SK-N-SH treated with all-trans-retinoic acid at 6 μM for 48 hours (cell line): Measurements from ENCODE around the gene UBE2L3.

Source experiments
- BACH2 ChIP-seq: fragments of 250-450 bp; sonication (Bioruptor Pico); IDR thresholded peaks from 2 replicates; pipeline ENCODE4 v1.9.0; 2021; ENCODE audit warnings: mild to moderate bottlenecking, borderline replicate concordance
- GLIS3 ChIP-seq: fragments of 250-450 bp; sonication (Bioruptor Pico); IDR thresholded peaks from 2 replicates; pipeline ENCODE4 v1.5.0; 2020; ENCODE audit warnings: mild to moderate bottlenecking, moderate library complexity
- RARB ChIP-seq: fragments of 250-450 bp; sonication (Bioruptor Pico); IDR thresholded peaks from 2 replicates; pipeline ENCODE4 v1.8.0; 2021; ENCODE audit warnings: mild to moderate bottlenecking, moderate library complexity
- SNAI2 ChIP-seq: fragments of 250-450 bp; sonication (Bioruptor Pico); IDR thresholded peaks from 2 replicates; pipeline ENCODE4 v1.5.0; 2020; ENCODE audit warnings: mild to moderate bottlenecking, moderate library complexity
- TOX ChIP-seq: fragments of 250-450 bp; sonication (Bioruptor Pico); IDR thresholded peaks from 2 replicates; pipeline ENCODE4 v1.8.0; 2021; ENCODE audit warnings: mild to moderate bottlenecking, moderate library complexity, borderline replicate concordance
- ZC3H10 ChIP-seq: fragments of 250-450 bp; sonication (Bioruptor Pico); IDR thresholded peaks from 2 replicates; pipeline ENCODE4 v1.5.1; 2021; ENCODE audit warnings: mild to moderate bottlenecking, moderate library complexity
- ZFP30 ChIP-seq: fragments of 450-650 bp; formaldehyde crosslinking; IDR thresholded peaks from 2 replicates; pipeline ENCODE4 v1.5.0; 2022; ENCODE audit warnings: mild to moderate bottlenecking, moderate library complexity
- ZNF565 ChIP-seq: fragments of 450-650 bp; formaldehyde crosslinking; conservative IDR thresholded peaks from 2 replicates; pipeline ENCODE4 v1.5.0; 2020; ENCODE audit warnings: low read depth, mild to moderate bottlenecking, moderate library complexity
- ZNF8 ChIP-seq: fragments of 450-650 bp; formaldehyde crosslinking; IDR thresholded peaks from 2 replicates; pipeline ENCODE4 v1.5.0; 2020; ENCODE audit warnings: mild to moderate bottlenecking, moderate library complexity
- TF ChIP-seq, protein P1 (sequence below): fragments of 250-450 bp; sonication (Bioruptor Pico); IDR thresholded peaks from 2 replicates; pipeline ENCODE4 v1.5.1; 2020; ENCODE audit warnings: low read depth, mild to moderate bottlenecking, moderate library complexity
- TF ChIP-seq, protein P2 (sequence below): fragments of 250-450 bp; sonication (Bioruptor Pico); IDR thresholded peaks from 2 replicates; pipeline ENCODE4 v1.8.0; 2020; ENCODE audit warnings: mild to moderate bottlenecking, moderate library complexity, borderline replicate concordance
- TF ChIP-seq, protein P3 (sequence below): fragments of 250-450 bp; sonication (Bioruptor Pico); IDR thresholded peaks from 2 replicates; pipeline ENCODE4 v1.5.1; 2021; ENCODE audit warnings: mild to moderate bottlenecking, moderate library complexity
- TF ChIP-seq, protein P4 (sequence below): fragments of 250-450 bp; sonication (Bioruptor Pico); IDR thresholded peaks from 2 replicates; pipeline ENCODE4 v1.5.0; 2020; ENCODE audit warnings: mild to moderate bottlenecking, moderate library complexity

DNA sequence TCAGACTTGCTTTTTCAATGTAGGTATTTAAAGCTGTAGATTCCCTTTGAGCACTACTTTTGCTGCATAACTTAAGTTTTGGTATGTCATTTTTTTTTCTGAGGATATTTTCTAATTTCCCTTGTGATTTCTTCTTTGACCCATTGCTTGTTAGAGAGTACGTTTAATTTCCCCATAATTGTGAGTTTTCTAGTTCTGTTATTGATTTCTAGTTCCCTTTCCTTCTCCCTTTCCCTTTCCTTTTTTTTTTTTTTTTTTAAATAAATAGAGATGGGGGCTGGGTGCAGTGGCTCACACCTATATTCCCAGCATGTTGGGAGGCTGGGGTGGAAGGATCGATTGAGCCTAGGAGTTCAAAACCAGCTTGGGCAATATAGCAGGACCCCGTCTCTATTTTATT, 30.8 kb downstream of the UBE2L3 start:
- no peak for TF ChIP-seq RARB
- TF ChIP-seq, protein P1, sequence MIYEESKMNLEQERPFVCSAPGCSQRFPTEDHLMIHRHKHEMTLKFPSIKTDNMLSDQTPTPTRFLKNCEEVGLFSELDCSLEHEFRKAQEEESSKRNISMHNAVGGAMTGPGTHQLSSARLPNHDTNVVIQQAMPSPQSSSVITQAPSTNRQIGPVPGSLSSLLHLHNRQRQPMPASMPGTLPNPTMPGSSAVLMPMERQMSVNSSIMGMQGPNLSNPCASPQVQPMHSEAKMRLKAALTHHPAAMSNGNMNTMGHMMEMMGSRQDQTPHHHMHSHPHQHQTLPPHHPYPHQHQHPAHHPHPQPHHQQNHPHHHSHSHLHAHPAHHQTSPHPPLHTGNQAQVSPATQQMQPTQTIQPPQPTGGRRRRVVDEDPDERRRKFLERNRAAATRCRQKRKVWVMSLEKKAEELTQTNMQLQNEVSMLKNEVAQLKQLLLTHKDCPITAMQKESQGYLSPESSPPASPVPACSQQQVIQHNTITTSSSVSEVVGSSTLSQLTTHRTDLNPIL (CRISPR knock-in tag) = no peak
- TF ChIP-seq BACH2 (CRISPR knock-in tag) = no peak
- no peak for TF ChIP-seq TOX (CRISPR knock-in tag)
- no peak for TF ChIP-seq ZNF8 (CRISPR knock-in tag)
- TF ChIP-seq ZFP30 = no peak
- TF ChIP-seq, protein P2, sequence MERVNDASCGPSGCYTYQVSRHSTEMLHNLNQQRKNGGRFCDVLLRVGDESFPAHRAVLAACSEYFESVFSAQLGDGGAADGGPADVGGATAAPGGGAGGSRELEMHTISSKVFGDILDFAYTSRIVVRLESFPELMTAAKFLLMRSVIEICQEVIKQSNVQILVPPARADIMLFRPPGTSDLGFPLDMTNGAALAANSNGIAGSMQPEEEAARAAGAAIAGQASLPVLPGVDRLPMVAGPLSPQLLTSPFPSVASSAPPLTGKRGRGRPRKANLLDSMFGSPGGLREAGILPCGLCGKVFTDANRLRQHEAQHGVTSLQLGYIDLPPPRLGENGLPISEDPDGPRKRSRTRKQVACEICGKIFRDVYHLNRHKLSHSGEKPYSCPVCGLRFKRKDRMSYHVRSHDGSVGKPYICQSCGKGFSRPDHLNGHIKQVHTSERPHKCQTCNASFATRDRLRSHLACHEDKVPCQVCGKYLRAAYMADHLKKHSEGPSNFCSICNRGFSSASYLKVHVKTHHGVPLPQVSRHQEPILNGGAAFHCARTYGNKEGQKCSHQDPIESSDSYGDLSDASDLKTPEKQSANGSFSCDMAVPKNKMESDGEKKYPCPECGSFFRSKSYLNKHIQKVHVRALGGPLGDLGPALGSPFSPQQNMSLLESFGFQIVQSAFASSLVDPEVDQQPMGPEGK (CRISPR knock-in tag) = no peak
- no peak for TF ChIP-seq SNAI2 (CRISPR knock-in tag)
- TF ChIP-seq, protein P3, sequence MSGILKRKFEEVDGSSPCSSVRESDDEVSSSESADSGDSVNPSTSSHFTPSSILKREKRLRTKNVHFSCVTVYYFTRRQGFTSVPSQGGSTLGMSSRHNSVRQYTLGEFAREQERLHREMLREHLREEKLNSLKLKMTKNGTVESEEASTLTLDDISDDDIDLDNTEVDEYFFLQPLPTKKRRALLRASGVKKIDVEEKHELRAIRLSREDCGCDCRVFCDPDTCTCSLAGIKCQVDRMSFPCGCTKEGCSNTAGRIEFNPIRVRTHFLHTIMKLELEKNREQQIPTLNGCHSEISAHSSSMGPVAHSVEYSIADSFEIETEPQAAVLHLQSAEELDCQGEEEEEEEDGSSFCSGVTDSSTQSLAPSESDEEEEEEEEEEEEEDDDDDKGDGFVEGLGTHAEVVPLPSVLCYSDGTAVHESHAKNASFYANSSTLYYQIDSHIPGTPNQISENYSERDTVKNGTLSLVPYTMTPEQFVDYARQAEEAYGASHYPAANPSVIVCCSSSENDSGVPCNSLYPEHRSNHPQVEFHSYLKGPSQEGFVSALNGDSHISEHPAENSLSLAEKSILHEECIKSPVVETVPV = no peak
- TF ChIP-seq GLIS3 (CRISPR knock-in tag) = no peak
- no peak for TF ChIP-seq ZNF565
- no peak for TF ChIP-seq ZC3H10
- TF ChIP-seq, protein P4, sequence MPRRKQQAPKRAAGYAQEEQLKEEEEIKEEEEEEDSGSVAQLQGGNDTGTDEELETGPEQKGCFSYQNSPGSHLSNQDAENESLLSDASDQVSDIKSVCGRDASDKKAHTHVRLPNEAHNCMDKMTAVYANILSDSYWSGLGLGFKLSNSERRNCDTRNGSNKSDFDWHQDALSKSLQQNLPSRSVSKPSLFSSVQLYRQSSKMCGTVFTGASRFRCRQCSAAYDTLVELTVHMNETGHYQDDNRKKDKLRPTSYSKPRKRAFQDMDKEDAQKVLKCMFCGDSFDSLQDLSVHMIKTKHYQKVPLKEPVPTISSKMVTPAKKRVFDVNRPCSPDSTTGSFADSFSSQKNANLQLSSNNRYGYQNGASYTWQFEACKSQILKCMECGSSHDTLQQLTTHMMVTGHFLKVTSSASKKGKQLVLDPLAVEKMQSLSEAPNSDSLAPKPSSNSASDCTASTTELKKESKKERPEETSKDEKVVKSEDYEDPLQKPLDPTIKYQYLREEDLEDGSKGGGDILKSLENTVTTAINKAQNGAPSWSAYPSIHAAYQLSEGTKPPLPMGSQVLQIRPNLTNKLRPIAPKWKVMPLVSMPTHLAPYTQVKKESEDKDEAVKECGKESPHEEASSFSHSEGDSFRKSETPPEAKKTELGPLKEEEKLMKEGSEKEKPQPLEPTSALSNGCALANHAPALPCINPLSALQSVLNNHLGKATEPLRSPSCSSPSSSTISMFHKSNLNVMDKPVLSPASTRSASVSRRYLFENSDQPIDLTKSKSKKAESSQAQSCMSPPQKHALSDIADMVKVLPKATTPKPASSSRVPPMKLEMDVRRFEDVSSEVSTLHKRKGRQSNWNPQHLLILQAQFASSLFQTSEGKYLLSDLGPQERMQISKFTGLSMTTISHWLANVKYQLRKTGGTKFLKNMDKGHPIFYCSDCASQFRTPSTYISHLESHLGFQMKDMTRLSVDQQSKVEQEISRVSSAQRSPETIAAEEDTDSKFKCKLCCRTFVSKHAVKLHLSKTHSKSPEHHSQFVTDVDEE (CRISPR knock-in tag) = no peak
